Astrocyte (in vitro differentiated cells and primary cell): ENCODE results near the gene C6orf136. TPM values are rescaled to one million over a fixed set of nuclear protein-coding genes. Genes with fewer than 3 reads are reported as not detected.

Source experiments
- DNase-seq: peaks from one replicate; pipeline ENCODE4 v3.0.0-alpha.2; 2010; ENCODE audit warnings: low read depth
- FAIRE-seq: peaks from 2 replicates; lab custom pipeline; 2011; peaks lifted over from hg19 to GRCh38; lab: Jason Lieb, UNC
- H2AFZ ChIP-seq: 2 replicates; pipeline ENCODE4 v1.6.0; 2012; ENCODE audit warnings: low read depth, low read length, inconsistent platforms
- H3K27ac ChIP-seq: 2 replicates; pipeline ENCODE4 v1.5.1; 2011; ENCODE audit warnings: low read depth, low read length, inconsistent platforms
- H3K27me3 ChIP-seq: 2 replicates; pipeline ENCODE4 v1.6.0; 2011; ENCODE audit warnings: low read length, inconsistent platforms; ENCODE audit not compliant: insufficient read depth
- H3K36me3 ChIP-seq: 2 replicates; pipeline ENCODE4 v1.5.1; 2011; ENCODE audit warnings: low read length, inconsistent platforms; ENCODE audit not compliant: insufficient read depth
- H3K4me1 ChIP-seq: 2 replicates; pipeline ENCODE4 v1.5.1; 2011; ENCODE audit warnings: low read length, inconsistent platforms; ENCODE audit not compliant: insufficient read depth
- H3K4me2 ChIP-seq: 2 replicates; pipeline ENCODE4 v1.6.0; 2012; ENCODE audit warnings: low read length, inconsistent platforms
- H3K4me3 ChIP-seq: 2 replicates; pipeline ENCODE4 v1.5.1; 2011; ENCODE audit warnings: low read depth, mild to moderate bottlenecking, low read length, inconsistent platforms; ENCODE audit not compliant: insufficient read depth
- H3K79me2 ChIP-seq: 2 replicates; pipeline ENCODE4 v1.6.0; 2012; ENCODE audit warnings: mild to moderate bottlenecking, low read length, inconsistent platforms; ENCODE audit not compliant: insufficient read depth
- H3K9ac ChIP-seq: 2 replicates; pipeline ENCODE4 v1.6.0; 2012; ENCODE audit warnings: mild to moderate bottlenecking, low read length, inconsistent platforms
- H3K9me3 ChIP-seq: 2 replicates; pipeline ENCODE4 v1.5.1; 2012; ENCODE audit warnings: low read depth, mild to moderate bottlenecking, low read length, inconsistent platforms; ENCODE audit not compliant: insufficient read depth
- H4K20me1 ChIP-seq: 2 replicates; pipeline ENCODE4 v1.6.0; 2012; ENCODE audit warnings: low read length, inconsistent platforms; ENCODE audit not compliant: insufficient read depth
- H3K27ac Mint-ChIP-seq: one replicate; pipeline ENCODE4 v1.8.0; 2021; ENCODE audit warnings: mild to moderate bottlenecking, mixed read lengths; ENCODE audit not compliant: unreplicated experiment
- H3K27me3 Mint-ChIP-seq: one replicate; pipeline ENCODE4 v1.8.0; 2021; ENCODE audit warnings: low read depth, mixed read lengths; ENCODE audit not compliant: unreplicated experiment
- H3K36me3 Mint-ChIP-seq: one replicate; pipeline ENCODE4 v1.8.0; 2021; ENCODE audit warnings: low read depth, mixed read lengths; ENCODE audit not compliant: unreplicated experiment
- H3K4me1 Mint-ChIP-seq: one replicate; pipeline ENCODE4 v1.8.0; 2021; ENCODE audit warnings: low read depth, mixed read lengths; ENCODE audit not compliant: unreplicated experiment
- H3K4me3 Mint-ChIP-seq: one replicate; pipeline ENCODE4 v1.8.0; 2021; ENCODE audit warnings: mild to moderate bottlenecking, moderate library complexity, mixed read lengths; ENCODE audit not compliant: unreplicated experiment
- H3K9me3 Mint-ChIP-seq: one replicate; pipeline ENCODE4 v1.8.0; 2021; ENCODE audit warnings: mild to moderate bottlenecking, mixed read lengths; ENCODE audit not compliant: unreplicated experiment
- EZH2 ChIP-seq: IDR thresholded peaks from 2 replicates; pipeline ENCODE4 v1.6.1; 2012; ENCODE audit warnings: mild to moderate bottlenecking, low read length, inconsistent platforms; ENCODE audit not compliant: insufficient read depth
- total RNA-seq: library from RNA; stranded (reverse); gene quantifications from 2 replicates; pipeline ENCODE4 v1.2.1, GENCODE V29; 2021
- TF ChIP-seq, protein P1 (sequence below): IDR thresholded peaks from 2 replicates; pipeline ENCODE4 v1.5.1; 2011; ENCODE audit warnings: low read depth, mild to moderate bottlenecking, inconsistent platforms, low read length, moderate library complexity; ENCODE audit not compliant: insufficient read depth

C6orf136 gene
- total RNA-seq, 1 donor from 2014 or later, result 12.7 TPM

DNA sequence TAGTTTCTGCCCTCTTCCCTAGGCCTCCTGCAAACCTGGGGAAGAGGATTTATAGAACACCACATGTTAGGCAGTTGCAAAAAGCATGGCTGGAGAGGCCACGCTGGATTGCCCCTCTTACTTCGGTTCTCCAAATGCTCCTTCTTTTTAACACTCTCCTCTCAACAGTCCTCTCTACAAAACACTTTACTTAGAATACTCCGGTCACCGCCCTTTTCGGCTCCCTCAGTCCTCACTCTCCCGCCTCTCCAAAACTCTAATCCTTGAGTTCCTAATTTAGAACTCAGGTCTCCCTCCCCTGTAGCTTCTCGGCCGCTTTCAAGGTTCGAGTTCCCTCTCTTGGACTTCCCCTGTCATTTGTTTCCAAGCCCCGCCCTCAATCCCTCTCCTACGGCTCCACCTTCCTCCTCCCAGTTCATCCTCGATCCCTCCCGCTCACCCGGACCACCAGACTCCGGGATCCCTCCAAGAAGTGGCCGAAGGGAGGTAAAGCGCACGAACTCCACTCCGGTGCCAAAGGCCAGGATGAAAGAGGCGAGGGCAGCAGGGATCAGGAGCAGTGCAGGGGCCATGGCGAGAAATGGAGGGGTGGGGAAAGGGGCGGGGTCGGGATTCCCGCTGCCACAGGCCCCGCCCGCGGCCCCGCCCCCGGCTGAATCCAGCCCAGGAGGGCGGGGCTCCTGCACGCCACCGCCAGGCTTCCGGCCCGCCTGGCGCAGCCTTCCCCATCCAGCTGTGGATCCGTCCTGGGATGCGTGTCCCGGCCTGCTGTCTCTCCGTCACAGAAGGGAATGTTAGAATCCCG is 43.7 kb downstream of the C6orf136 start, which contains the start of gene NRM:
TSS of gene NRM (minus strand) at position 582 of the 805 bp plus-strand sequence. CDS start at position 572, 10 bp downstream.
- Mint-ChIP-seq H3K36me3 (peaks cover 7% of the 10 kb centered on the region), H3K4me1 (peaks cover 32% of the 10 kb centered on the region), H3K27me3 (no peaks in the 10 kb centered on the region), H3K27ac (peak within 1 kb of the TSS; percentile 92), H3K4me3 (peak within 1 kb of the TSS; percentile 89), H3K9me3 (peaks cover 2% of the 10 kb centered on the region)
- FAIRE-seq (no peak), DNase-seq (peak; percentile 61)
- no peaks in the 10 kb centered on the region for H3K27me3 ChIP-seq
- peaks cover 8% of the 10 kb centered on the region for H4K20me1 ChIP-seq
- peaks cover 44% of the 10 kb centered on the region for H3K79me2 ChIP-seq
- H3K4me3 ChIP-seq, result peak within 1 kb of the TSS; percentile 77
- H3K9me3 ChIP-seq, result no peaks in the 10 kb centered on the region
- no peaks in the 10 kb centered on the region for H3K36me3 ChIP-seq
- peak within 1 kb of the TSS; percentile 92 for H2AFZ ChIP-seq
- peak within 1 kb of the TSS; percentile 86 for H3K27ac ChIP-seq
- H3K9ac ChIP-seq, result peak within 1 kb of the TSS; percentile 83
- TF ChIP-seq EZH2, result no peak
- TF ChIP-seq, protein P1, sequence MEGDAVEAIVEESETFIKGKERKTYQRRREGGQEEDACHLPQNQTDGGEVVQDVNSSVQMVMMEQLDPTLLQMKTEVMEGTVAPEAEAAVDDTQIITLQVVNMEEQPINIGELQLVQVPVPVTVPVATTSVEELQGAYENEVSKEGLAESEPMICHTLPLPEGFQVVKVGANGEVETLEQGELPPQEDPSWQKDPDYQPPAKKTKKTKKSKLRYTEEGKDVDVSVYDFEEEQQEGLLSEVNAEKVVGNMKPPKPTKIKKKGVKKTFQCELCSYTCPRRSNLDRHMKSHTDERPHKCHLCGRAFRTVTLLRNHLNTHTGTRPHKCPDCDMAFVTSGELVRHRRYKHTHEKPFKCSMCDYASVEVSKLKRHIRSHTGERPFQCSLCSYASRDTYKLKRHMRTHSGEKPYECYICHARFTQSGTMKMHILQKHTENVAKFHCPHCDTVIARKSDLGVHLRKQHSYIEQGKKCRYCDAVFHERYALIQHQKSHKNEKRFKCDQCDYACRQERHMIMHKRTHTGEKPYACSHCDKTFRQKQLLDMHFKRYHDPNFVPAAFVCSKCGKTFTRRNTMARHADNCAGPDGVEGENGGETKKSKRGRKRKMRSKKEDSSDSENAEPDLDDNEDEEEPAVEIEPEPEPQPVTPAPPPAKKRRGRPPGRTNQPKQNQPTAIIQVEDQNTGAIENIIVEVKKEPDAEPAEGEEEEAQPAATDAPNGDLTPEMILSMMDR, result no peak
- H3K4me2 ChIP-seq, result peak within 1 kb of the TSS; percentile 100
- peaks cover 34% of the 10 kb centered on the region for H3K4me1 ChIP-seq

DNA sequence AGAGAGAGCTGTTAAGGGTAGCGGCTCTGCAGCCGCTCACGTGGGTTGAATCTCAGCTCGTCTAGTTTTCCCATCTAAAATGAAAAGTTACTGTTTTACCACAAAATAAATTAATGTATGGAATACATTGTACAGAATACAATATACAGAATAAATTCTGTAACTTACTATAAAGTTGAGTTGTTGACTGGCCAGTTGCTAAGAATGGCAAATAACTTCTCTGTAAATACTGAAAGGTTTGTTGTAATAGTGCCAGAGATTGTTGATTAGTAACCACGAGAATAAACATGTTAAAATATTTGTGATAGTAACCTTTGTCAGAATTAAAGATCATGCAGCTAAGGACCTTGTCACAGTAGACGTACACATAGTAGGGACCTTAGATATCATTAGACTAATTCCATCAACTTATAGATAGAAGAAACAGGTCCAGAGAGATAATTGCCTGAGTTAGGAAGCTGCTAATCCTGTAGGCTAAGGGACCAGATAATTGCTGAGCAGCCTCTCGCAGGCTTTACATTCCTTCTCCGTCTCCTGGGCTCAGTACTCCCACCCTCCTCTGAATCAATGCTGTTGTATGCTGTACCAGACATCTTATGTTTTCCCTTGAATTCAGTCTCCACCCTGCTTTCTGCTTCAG is 44.4 kb downstream of the C6orf136 start:
- peaks cover 37% of the 10 kb centered on the region for H3K79me2 ChIP-seq
- Mint-ChIP-seq H3K4me1 (peaks cover 32% of the 10 kb centered on the region), H3K4me3 (peak overlapping the region; percentile 85), H3K36me3 (peaks cover 5% of the 10 kb centered on the region), H3K27me3 (no peaks in the 10 kb centered on the region), H3K27ac (peak overlapping the region; percentile 89), H3K9me3 (peaks cover 2% of the 10 kb centered on the region)
- H3K4me2 ChIP-seq, result peak overlapping the region; percentile 100
- peak overlapping the region; percentile 83 for H3K9ac ChIP-seq
- H3K27ac ChIP-seq, result peak overlapping the region; percentile 86
- TF ChIP-seq, protein P1, result no peak
- TF ChIP-seq EZH2, result no peak
- no peaks in the 10 kb centered on the region for H3K9me3 ChIP-seq
- FAIRE-seq, result no peak
- H4K20me1 ChIP-seq, result peaks cover under 1% of the 10 kb centered on the region
- no peaks in the 10 kb centered on the region for H3K27me3 ChIP-seq
- H2AFZ ChIP-seq, result peak overlapping the region; percentile 7
- H3K36me3 ChIP-seq, result no peaks in the 10 kb centered on the region
- peaks cover 34% of the 10 kb centered on the region for H3K4me1 ChIP-seq
- no peak for DNase-seq
- H3K4me3 ChIP-seq, result peak overlapping the region; percentile 77
